ENCODE data around the gene LYRM1.
"Not testable (repeated sequence)": the region's sequence is repeated elsewhere in the genome, so short reads cannot be mapped to it uniquely, and the experiment has no call there.

LYRM1 gene

DNA sequence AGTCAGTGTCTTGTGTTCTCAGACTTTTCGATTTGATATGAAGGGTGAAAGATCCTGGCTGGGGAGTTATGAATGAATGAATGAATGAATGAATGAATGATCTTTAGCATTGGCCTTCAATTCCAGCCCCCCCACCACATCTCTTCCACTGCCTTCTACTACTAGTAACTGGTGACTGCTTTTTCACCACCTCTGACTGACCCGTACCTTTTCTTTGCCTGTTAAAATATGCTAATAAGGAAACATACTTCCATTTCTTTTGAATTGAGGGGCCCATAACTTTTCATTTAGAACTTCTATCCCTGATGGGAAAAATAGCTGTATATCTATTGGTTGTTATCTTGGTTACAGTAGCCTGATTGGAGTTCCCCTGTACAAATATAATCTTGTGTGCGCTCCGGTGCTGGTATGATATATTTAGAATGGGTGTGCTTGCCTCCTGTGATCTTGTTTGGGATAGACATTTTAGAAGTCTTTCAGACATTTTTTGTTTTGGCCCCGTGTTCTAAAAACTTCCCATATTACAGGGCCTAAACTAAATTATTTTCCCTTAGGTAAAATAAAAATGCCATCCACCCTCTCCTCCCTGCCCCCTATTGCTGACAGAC, 3.4 kb downstream of the LYRM1 start:
- no peak for DNase-seq

DNA sequence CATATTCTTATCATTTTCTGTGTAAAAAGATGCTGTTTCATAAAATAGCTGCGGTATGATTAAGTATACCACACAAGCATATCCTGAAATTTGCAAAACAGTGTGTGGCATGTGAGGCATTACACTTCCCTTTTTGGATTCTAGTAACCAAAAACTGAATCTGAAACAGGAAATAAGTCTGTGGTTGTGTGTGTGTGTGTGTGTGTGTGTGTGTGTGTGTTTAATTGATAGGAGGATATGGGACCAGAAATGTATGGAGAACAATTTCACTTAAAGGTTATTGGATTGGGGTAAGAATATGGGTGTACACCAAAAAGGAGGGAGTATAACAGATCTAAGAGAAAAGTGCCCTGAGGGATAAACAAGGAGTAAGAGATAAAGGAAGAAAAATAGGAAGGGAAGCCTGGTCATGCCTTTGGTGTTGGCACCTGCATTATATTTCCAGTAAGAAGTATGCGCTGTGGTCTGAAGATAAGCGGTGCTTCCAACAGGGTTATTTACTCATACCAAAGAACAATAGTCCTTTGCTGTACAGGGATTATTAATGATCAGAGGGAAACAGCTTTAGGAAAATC, 4.0 kb downstream of the LYRM1 start:
- DNase-seq, result no peak

DNA sequence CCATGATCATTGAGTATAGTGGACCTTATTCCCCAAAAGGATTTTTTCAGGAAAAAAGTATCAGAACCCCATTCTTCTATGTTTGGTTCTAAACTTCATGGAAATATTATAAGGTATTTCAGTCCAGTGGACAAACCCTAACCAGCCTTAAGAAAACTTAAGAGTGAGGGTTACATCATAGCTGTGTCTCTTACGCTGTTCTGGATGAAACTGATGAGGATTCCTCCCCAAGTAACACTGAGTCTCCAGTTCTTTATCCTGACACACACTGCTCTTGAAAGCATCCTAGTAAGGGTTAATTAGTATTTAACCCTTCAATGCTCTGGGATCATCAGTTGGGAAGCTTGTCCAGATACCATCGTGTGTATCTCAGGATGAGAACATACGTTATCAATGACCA, 5.0 kb downstream of the LYRM1 start:
- DNase-seq, result no peak

DNA sequence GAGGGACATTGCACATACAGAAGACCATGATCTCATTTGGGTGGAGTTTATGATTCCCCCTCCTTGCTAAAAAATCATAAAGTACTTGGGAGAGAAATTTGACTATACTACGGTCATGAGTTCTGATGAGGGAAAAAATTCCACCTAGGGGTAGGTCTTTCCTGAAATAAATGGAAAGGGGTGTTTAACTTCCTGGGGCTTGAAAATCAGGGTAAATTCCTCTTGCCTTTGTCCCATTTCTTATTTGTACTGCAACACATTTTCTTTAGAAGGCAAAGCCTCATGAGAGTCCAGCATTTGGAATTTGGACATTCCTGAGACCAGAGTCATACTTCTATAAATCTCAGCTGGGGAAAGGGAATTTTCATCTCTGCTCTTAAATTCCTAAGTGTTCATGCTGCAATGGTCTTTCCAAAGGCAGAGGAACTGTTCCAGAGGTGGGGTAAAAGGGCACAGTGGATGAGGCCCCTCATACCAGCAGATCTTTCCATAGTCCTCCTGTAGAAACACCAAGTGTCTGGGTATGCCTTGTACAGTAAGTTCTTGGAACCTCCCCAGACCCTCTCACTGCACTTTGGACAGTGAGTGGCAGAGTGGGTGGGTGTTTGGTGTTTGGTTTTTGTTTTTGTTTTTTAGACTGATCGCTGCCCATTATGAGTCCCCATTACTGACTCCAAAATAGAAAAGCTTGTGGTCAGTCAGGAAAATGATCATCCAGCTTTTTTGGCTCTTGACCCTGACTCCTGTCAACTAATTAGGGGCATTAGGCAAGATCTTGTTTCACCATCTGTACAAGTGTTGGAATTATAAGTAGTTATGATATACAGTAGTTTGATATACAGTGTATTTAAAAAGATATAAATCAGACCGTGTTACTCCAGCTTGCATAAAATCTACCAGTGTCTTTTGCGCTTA, 6.0 kb downstream of the LYRM1 start:
- DNase-seq, result no peak

DNA sequence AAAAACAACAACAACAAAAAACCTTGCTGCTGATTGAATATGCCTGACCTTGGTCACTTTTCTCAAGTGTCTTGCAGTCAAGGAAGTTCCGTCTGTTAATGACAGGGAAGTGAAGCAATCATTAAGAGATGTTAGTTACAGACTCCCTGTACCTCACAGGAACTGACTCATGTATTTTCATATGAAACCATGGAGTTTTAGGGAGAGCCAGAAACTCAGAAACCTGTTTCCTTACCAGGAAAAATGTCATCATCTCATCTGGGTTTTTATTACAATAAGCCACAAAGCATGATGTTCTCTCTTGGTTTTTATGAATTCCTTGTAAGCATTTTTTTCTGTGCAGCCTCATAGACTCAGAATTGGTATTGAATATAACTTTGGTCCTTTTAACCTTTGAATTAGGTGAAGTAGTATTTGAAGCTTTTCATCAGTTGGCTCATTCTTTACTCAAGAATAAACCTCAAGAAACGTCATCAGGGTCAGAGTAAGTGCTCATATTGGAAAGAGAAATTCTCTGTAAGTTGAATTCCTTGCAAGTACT, 10.3 kb downstream of the LYRM1 start:
- DNase-seq, result no peak

GRCh38 chr16:20911361-20911760, 10.8 kb downstream of the LYRM1 start:
- DNase-seq, result no peak

- no peak for DNase-seq
Observed at GRCh38 chr16:20916289-20916688, 15.7 kb downstream of the LYRM1 start.

- no peak for DNase-seq
Observed at GRCh38 chr16:20916942-20917341, 16.4 kb downstream of the LYRM1 start.

GRCh38 chr16:20918486-20919239, 18.1 kb downstream of the LYRM1 start:
- DNase-seq, result no peak

DNA sequence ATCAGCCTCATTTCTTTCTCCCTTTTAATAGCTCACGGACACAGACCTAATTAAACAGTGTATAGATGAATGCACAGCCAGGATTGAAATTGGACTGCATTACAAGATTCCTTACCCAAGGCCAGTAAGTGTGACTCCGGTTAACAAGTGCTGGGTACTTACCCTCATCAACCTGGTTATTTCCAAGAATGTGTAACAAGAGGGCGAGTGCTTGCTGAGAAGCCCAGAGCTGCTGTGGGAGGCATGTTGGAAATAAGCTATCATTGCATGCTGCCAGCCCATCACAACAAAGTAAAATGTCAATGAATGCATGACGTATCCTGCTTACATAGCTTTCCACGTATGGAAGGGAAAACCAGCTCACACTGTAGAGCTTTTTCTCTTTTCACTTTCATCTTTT, 19.5 kb downstream of the LYRM1 start:
- no peak for DNase-seq

DNA sequence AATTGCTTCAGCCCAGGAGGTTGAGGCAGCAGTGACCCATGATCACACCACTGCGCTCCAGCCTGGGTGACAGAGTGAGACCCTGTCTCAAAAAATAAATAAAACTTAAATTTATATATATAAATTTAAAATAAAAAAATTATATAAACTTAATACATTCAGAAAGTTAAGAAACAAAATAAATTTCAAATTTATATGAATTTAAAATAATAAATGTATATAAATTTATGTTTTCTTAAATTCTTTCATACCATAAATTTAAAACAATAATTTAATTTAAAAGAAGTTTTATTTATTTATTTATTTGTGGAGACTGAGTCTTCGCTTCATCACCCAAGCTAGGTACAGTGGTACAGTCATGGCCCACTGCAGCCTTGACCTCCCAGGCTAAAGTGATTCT, 20.2 kb downstream of the LYRM1 start:
- DNase-seq, result no peak

DNA sequence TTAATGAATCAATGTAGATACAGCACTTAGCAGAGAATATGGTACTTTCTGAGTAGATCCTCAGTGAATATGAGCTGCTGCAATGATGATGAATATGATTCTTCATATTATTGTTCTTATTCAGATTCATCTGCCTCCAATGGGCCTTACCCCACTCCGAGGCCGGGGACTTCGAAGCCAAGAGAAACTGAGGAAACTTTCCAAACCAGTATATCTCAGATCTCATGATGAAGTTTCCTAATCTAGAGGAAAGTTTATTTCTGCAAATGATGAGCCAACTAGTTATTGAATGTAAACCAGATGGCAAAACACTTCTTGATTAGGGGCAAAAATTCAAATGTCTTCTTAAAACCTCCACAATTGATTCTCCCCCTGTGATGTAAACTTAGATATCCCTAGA, 23.3 kb downstream of the LYRM1 start:
- no peak for DNase-seq

GRCh38 chr16:20925751-20926150, 25.2 kb downstream of the LYRM1 start:
- DNase-seq, result no peak

DNA sequence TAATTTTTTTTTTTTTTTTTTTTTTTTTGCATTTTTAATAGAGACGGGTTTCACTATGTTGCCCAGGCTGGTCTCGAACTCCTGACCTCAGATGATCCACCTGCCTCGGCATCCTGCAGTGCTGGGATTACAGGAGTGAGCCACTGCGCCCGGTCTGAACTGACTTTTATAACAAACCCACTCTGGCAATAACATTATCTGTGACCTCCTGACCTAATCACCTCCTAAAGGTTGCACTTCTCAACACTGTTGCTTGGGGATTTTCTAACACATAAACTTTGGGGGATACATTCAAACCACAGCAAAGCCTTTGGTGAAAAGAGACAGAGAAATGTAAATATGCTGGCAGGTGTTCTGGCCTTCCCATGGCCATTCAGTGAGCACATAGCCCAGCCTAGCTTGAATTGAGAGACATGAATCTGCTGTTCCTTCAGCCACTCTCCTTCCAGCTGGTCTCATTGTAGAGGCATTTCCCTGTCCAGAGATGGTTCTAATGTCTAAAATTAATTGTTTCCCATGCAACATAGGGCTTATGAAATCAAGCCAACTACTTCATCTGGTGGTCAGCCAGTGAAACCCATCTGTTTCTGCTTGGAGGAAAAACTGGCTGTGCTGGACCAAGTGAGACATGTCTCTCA, 28.3 kb downstream of the LYRM1 start:
- DNase-seq, result no peak

GRCh38 chr16:20929676-20930364, 29.2 kb downstream of the LYRM1 start:
- DNase-seq, result not testable (repeated sequence)

GRCh38 chr16:20930365-20930690, 29.8 kb downstream of the LYRM1 start:
- DNase-seq, result no peak

DNA sequence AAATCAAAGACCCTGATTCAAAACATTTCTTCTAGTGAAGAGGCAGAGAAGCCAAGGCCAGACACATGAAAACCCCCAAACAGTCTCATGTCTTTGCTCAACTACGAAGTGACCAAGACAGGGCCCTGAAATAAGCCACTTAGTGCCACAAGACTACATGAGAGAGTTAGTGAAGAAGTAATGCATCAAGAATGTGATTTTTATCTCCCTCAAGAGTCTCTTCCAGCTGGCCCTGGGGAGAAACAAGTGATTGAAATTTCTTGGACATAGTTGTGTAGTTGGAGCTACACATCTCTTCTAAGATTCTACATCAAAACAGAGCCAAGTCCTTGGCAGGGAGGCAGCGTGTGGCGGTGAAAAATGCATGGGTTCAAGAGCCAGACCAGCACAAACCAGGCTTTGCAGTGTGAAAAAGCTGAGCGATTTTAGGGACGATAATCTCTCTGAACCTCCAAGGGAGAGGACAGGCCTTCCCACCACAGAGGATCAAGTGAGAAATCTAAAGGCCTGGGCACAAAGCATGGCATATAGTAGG, 30.6 kb downstream of the LYRM1 start:
- no peak for DNase-seq

DNA sequence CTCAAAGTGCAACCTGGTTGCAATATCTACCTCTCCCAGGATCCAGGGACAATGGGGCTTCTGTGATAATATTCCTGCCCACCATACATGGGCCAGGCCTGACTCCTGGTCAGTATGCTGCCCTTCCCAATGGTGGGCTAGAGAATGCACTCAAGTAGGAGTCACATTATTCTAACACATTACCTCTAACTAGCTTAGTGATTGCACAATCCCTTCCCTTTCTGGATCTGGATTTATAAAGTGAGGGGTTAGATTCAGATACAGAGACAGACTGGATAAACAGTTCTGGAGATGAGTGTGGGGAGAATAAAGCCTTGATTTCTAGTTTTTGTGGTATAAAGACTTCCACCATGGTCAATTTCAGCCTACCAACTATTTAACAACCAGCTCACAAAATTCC, 33.0 kb downstream of the LYRM1 start:
- DNase-seq, result no peak

GRCh38 chr16:20937736-20938135, 37.2 kb downstream of the LYRM1 start:
- no peak for DNase-seq

DNA sequence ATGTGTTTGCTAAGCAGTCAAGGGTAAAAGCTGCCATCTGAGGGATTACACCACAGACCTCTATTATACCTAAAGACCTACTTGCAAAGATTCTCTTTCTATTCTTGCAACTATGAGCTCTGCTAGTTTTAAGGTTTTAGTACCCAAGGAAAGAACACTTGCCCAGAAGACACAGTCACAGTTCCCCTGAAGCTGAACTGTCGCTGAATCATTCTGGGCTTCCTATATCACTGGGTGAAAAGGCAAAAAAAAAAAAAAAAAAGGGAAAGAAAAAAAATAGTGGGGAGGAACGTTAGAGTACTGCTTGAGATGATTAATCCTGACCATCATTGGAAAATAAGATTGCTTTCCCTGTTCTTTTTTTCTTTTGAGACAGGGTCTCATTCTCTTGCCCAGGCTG, 37.9 kb downstream of the LYRM1 start:
- no peak for DNase-seq

GRCh38 chr16:20939611-20940010, 39.0 kb downstream of the LYRM1 start:
- no peak for DNase-seq
